HepG2 (cell line): ENCODE measurements around the gene CBL. TPM values are rescaled to one million over a fixed set of nuclear protein-coding genes. Genes with fewer than 3 reads are reported as not detected.

Experiments
- ATF1 ChIP-seq: IDR thresholded peaks from 2 replicates; pipeline ENCODE4 v1.6.1; 2016; ENCODE audit warnings: mild to moderate bottlenecking, control low read depth
- HNF1B ChIP-seq: sonication (generic); formaldehyde crosslinking; IDR thresholded peaks from 2 replicates; pipeline ENCODE4 v1.5.1; 2020; ENCODE audit warnings: mild to moderate bottlenecking, moderate library complexity, missing genetic modification reagents
- YEATS2 ChIP-seq: sonication (generic); formaldehyde crosslinking; IDR thresholded peaks from 2 replicates; pipeline ENCODE4 v1.4.0; 2020; ENCODE audit warnings: missing genetic modification reagents, borderline replicate concordance
- ZBTB37 ChIP-seq: sonication (generic); formaldehyde crosslinking; IDR thresholded peaks from 2 replicates; pipeline ENCODE4 v1.4.0; 2020; ENCODE audit warnings: mild to moderate bottlenecking, missing genetic modification reagents
- ZBTB40 ChIP-seq, 2 experiments: fragments of 450-650 bp in 1 of 2; sonication (generic) in 1 of 2; formaldehyde crosslinking in 1 of 2; IDR thresholded peaks; 2 replicates each; pipeline versions ENCODE4 v1.6.1 to v1.8.0; 2016 to 2022; ENCODE audit warnings: antibody characterized with exemption in 1 of 2, mild to moderate bottlenecking in 1 of 2, missing genetic modification reagents in 1 of 2
- polyA plus RNA-seq, 8 experiments: library from polyadenylated mRNA; depleted of rRNA in 3 of 8; stranded (reverse) in 7 of 8; unstranded in 1 of 8; fragments of >200 nt; fragmentation: Illumina TruSeq in 4 of 8; extraction: Trizol in 4 of 8; gene quantifications; 2 replicates each; pipeline versions ENCODE4 v1.2.1 to v1.2.3, GENCODE V29; 2011 to 2016; ENCODE audit warnings: low read depth in 4 of 8, missing spikeins in 1 of 8, mixed read lengths in 1 of 8; ENCODE audit not compliant: insufficient read depth in 1 of 8
- total RNA-seq, 5 experiments: library from RNA; depleted of rRNA; stranded (reverse); fragments of >200 nt; fragmentation: Illumina TruSeq; extraction: Trizol; gene quantifications; 2 replicates each; pipeline ENCODE4 v1.2.3, GENCODE V29; 2016; ENCODE audit warnings: low read depth in 1 of 5

CBL gene
- total and polyA plus RNA-seq, 2 of the 13 experiments (the other 11 are each of a cell fraction or from before 2014, with no cell fraction given) = 6.6 to 7.4 TPM

DNA sequence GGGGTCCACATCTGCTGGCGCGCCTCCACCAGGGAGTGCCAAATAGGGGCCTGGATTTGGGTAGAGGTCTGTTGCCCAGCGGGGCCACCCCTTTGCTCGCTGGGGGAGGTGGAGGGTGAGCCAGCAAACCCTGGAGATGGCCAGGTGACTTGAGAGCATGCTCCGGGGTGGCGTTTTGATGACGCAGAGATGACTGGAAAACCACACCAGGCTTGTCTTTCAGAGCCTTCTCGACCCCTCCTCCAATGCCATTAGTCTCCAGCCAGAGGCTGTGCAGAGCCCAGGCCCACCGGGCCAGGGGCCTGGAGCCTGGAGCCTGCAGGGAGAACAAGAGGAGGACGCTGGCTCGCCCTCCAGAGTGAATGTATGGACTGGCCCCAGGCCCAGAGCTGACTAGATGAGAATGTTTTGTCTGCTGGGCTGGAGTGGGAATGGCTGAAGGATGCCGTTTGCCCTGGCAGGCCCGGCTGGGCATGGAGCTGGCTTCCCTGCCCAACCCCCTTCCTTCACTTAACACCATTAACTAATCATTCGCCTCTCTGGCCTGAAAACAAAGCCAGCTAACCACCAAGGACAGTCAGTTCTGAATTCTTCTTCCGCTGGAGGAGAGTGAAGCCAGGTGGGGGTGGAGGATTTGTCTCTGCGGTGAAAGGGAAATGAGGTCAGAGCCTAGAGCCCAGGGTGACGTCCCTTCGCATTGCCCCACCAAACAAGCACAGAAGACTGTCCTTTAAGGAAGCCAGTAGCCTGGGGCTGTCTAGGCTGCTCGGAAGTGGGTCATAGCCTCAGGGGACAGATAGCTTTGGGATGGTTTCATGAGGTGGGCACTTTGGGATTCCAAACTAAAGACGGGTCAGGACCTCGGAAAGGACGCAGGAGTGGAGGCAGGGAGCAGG lies 112.3 kb downstream of the CBL start (continued):
- TF ChIP-seq HNF1B (CRISPR knock-in tag) = 0 out of 2 replicates have a peak, but pooled peaks have one; percentile 18
- 0 out of 2 replicates have a peak, but pooled peaks have one; percentile 12 for TF ChIP-seq ZBTB37 (CRISPR knock-in tag)
- no peak for TF ChIP-seq ZBTB40 (IDR thresholded peaks at IDR 0.05)
- 0 out of 2 replicates have a peak, but pooled peaks have one; percentile 24 for TF ChIP-seq ZBTB40 (CRISPR knock-in tag; IDR thresholded peaks at IDR 0.05)
- TF ChIP-seq YEATS2 (CRISPR knock-in tag) = 0 out of 2 replicates have a peak, but pooled peaks have one; percentile 22
- TF ChIP-seq ATF1 (CRISPR knock-in tag) = peak; percentile 65
